GM19239 (cell line): Measurements from ENCODE around the gene KCNE2.
"Not testable (repeated sequence)": the region's sequence is repeated elsewhere in the genome, so short reads cannot be mapped to it uniquely, and the experiment has no call there.

Source experiments
- DNase-seq: peaks from one replicate; pipeline ENCODE4 v3.0.0; 2011; ENCODE audit warnings: low spot score; ENCODE audit not compliant: insufficient read length
- FAIRE-seq: peaks from 2 replicates; lab custom pipeline; 2011; peaks lifted over from hg19 to GRCh38; lab: Jason Lieb, UNC

Gene KCNE2

GRCh38 chr21:34405686-34406085, 41.9 kb downstream of the KCNE2 start:
- not testable (repeated sequence) for FAIRE-seq

GRCh38 chr21:34406102-34406501, 42.3 kb downstream of the KCNE2 start:
- not testable (repeated sequence) for FAIRE-seq, DNase-seq

More at GRCh38 chr21:34405686-34406085, 41.9 kb downstream of the KCNE2 start:
- not testable (repeated sequence) for DNase-seq

- not testable (repeated sequence) for DNase-seq, FAIRE-seq
Measured at GRCh38 chr21:34406676-34407075, 42.9 kb downstream of the KCNE2 start.

GRCh38 chr21:34407294-34407693, 43.5 kb downstream of the KCNE2 start:
- DNase-seq, FAIRE-seq: not testable (repeated sequence)

- not testable (repeated sequence) for DNase-seq, FAIRE-seq
Measured at GRCh38 chr21:34417448-34418077, 53.8 kb downstream of the KCNE2 start.
